GM23338 (cell line): ENCODE measurements around the gene CLPX. TPM values are rescaled to one million over a fixed set of nuclear protein-coding genes. Genes with fewer than 3 reads are reported as not detected.

ENCODE experiments used
- ATAC-seq: fragments of 200-7000 bp; cut with Tn5 transposase; 3 replicates; pipeline ENCODE4 v1.9.1; 2020
- DNase-seq: peaks from one replicate; pipeline ENCODE4 v3.0.0-alpha.2; 2015; ENCODE audit warnings: low spot score
- H2AFZ ChIP-seq: fragments of 200-600 bp; sonication (generic); 2 replicates; pipeline ENCODE4 v1.8.0; 2016; ENCODE audit warnings: antibody characterized with exemption, mild to moderate bottlenecking, moderate library complexity
- H3F3A ChIP-seq: fragments of 200-600 bp; sonication (generic); replicated peaks from 2 replicates; pipeline ENCODE4 v1.8.0; 2017; ENCODE audit warnings: antibody characterized with exemption, mixed run types, low read depth
- H3K27ac ChIP-seq: fragments of 200-600 bp; sonication (generic); 2 replicates; pipeline ENCODE4 v1.6.1; 2016; ENCODE audit warnings: low read depth
- H3K27me3 ChIP-seq: fragments of 200-600 bp; sonication (generic); 2 replicates; pipeline ENCODE4 v1.8.0; 2016; ENCODE audit warnings: mild to moderate bottlenecking, mixed run types, moderate library complexity; ENCODE audit not compliant: insufficient read depth
- H3K36me3 ChIP-seq: fragments of 200-600 bp; sonication (generic); 2 replicates; pipeline ENCODE4 v1.8.0; 2016; ENCODE audit warnings: mild to moderate bottlenecking; ENCODE audit not compliant: insufficient read depth
- H3K4me1 ChIP-seq: fragments of 200-600 bp; sonication (generic); 2 replicates; pipeline ENCODE4 v1.8.0; 2016; ENCODE audit warnings: mild to moderate bottlenecking, moderate library complexity; ENCODE audit not compliant: insufficient read depth
- H3K4me2 ChIP-seq: fragments of 200-600 bp; sonication (generic); 2 replicates; pipeline ENCODE4 v1.7.1; 2017; ENCODE audit warnings: mixed run types
- H3K4me3 ChIP-seq: fragments of 200-600 bp; sonication (generic); 2 replicates; pipeline ENCODE4 v1.6.1; 2016; ENCODE audit warnings: mixed run types
- H3K79me2 ChIP-seq: fragments of 200-600 bp; sonication (generic); replicated peaks from 2 replicates; pipeline ENCODE4 v1.8.0; 2017; ENCODE audit warnings: mild to moderate bottlenecking; ENCODE audit not compliant: insufficient read depth
- H3K9me2 ChIP-seq: fragments of 200-600 bp; sonication (generic); 2 replicates; pipeline ENCODE4 v1.8.0; 2017; ENCODE audit not compliant: insufficient read depth
- H4K20me1 ChIP-seq: fragments of 200-600 bp; sonication (generic); replicated peaks from 2 replicates; pipeline ENCODE4 v1.8.0; 2017; ENCODE audit warnings: mild to moderate bottlenecking; ENCODE audit not compliant: insufficient read depth
- H3K27ac Mint-ChIP-seq: 2 replicates; pipeline ENCODE4 v1.8.0; 2020; ENCODE audit warnings: inconsistent platforms, mild to moderate bottlenecking, moderate library complexity, mixed read lengths
- H3K27me3 Mint-ChIP-seq: 3 replicates; pipeline ENCODE4 v1.8.0; 2022; ENCODE audit warnings: low read depth, mild to moderate bottlenecking, moderate library complexity, mixed read lengths, inconsistent platforms; ENCODE audit not compliant: insufficient read depth, poor library complexity
- H3K36me3 Mint-ChIP-seq: 3 replicates; pipeline ENCODE4 v1.8.0; 2021; ENCODE audit warnings: low read depth, mild to moderate bottlenecking, inconsistent platforms, moderate library complexity, mixed read lengths
- H3K4me1 Mint-ChIP-seq: 3 replicates; pipeline ENCODE4 v1.8.0; 2020; ENCODE audit warnings: mild to moderate bottlenecking, inconsistent platforms, mixed read lengths
- H3K4me3 Mint-ChIP-seq: 3 replicates; pipeline ENCODE4 v1.8.0; 2021; ENCODE audit warnings: moderate library complexity, mild to moderate bottlenecking, inconsistent platforms, mixed read lengths
- H3K9me3 Mint-ChIP-seq: 3 replicates; pipeline ENCODE4 v1.8.0; 2020; ENCODE audit warnings: moderate library complexity, mild to moderate bottlenecking, inconsistent platforms, mixed read lengths
- CTCF ChIP-seq, 2 experiments: fragments of 200-600 bp in 1 of 2; sonication (generic) in 1 of 2; conservative IDR thresholded peaks; 2 replicates each; pipeline versions ENCODE4 v1.5.1 to v1.6.1; 2016 to 2017; ENCODE audit warnings: antibody characterized with exemption in 2 of 2, low read depth in 2 of 2, mild to moderate bottlenecking in 2 of 2, moderate library complexity in 1 of 2
- ETS1 ChIP-seq: IDR thresholded peaks from 2 replicates; pipeline ENCODE4 v1.6.1; 2016; ENCODE audit warnings: antibody characterized with exemption
- EZH2 ChIP-seq: fragments of 200-600 bp; sonication (generic); IDR thresholded peaks from one replicate; pipeline ENCODE4 v1.8.0; 2017; ENCODE audit warnings: antibody characterized with exemption, mild to moderate bottlenecking, low read depth; ENCODE audit not compliant: unreplicated experiment
- JUNB ChIP-seq: IDR thresholded peaks from one replicate; pipeline ENCODE4 v1.6.1; 2016; ENCODE audit warnings: antibody characterized with exemption; ENCODE audit not compliant: unreplicated experiment
- NANOG ChIP-seq: IDR thresholded peaks from 2 replicates; pipeline ENCODE4 v1.6.1; 2016; ENCODE audit warnings: antibody characterized with exemption, borderline replicate concordance
- POLR2AphosphoS5 ChIP-seq: IDR thresholded peaks from 2 replicates; pipeline ENCODE4 v1.6.1; 2016; ENCODE audit warnings: antibody characterized with exemption, low read depth
- STAT1 ChIP-seq: IDR thresholded peaks from one replicate; pipeline ENCODE4 v1.6.1; 2016; ENCODE audit warnings: antibody characterized with exemption; ENCODE audit not compliant: unreplicated experiment
- ZNF114 ChIP-seq: fragments of 250-450 bp; sonication (Bioruptor Pico); IDR thresholded peaks from 2 replicates; pipeline ENCODE4 v1.5.0; 2020; ENCODE audit warnings: mild to moderate bottlenecking, moderate library complexity
- polyA plus RNA-seq: library from polyadenylated mRNA; unstranded; fragments of >200 nt; fragmentation: Nextera tagmentation; extraction: Ambion mirVana; gene quantifications from 2 replicates; pipeline ENCODE4 v1.2.1, GENCODE V29; 2016
- total RNA-seq: library from RNA; depleted of rRNA; stranded (reverse); fragments of >200 nt; shearing (Covaris generic); gene quantifications from 2 replicates; pipeline ENCODE4 v1.2.3, GENCODE V29; 2014
- TF ChIP-seq, protein P1 (sequence below): IDR thresholded peaks from one replicate; pipeline ENCODE4 v1.6.1; 2018; ENCODE audit warnings: antibody characterized with exemption; ENCODE audit not compliant: unreplicated experiment

Gene CLPX
- total and polyA plus RNA-seq, 2 experiments from 2014 or later, result 18.9 to 40.6 TPM

DNA sequence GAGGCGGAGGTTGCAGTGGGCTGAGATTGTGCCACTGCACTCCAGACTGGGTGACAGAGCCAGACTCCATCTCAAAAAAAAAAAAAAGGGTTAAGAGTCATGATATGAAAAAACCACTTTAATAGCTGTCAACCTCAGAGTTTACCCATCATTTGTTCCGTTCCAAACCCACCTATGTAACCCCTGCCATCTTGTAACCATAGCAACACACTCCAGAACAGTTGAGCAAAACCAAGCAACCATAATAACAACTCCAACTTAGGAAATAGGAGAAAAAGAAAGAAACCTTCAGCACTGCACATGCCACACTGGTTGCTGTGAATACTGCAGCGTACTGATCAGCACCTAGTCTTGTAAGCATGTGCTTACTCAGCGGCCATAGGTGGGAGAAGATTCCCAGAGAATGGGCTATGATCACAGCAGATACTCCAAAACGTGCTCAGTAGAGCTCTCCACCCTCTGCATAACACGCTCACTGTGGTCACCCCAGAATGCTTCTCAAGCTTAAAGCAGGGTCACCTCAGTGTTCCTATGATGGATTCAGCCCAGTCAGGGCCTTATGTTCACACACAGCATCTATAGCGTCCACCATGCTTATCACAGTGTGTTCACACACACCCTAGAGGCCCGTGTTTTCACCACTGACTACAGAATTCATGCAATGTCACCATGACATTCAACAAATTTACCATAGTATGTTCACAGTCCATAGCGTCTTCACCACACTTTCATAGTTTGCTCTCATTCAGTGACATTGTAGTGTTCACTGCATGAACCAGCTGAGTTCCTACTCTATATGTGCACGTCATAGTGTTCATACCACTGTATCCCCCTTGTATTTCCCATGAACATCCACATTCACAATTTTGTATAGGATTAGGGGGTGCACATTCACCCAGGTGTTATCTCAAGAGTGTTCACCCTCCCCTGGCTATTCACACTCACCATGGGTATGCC, 32.7 kb upstream of the CLPX start (continued):
- TF ChIP-seq, protein P1, sequence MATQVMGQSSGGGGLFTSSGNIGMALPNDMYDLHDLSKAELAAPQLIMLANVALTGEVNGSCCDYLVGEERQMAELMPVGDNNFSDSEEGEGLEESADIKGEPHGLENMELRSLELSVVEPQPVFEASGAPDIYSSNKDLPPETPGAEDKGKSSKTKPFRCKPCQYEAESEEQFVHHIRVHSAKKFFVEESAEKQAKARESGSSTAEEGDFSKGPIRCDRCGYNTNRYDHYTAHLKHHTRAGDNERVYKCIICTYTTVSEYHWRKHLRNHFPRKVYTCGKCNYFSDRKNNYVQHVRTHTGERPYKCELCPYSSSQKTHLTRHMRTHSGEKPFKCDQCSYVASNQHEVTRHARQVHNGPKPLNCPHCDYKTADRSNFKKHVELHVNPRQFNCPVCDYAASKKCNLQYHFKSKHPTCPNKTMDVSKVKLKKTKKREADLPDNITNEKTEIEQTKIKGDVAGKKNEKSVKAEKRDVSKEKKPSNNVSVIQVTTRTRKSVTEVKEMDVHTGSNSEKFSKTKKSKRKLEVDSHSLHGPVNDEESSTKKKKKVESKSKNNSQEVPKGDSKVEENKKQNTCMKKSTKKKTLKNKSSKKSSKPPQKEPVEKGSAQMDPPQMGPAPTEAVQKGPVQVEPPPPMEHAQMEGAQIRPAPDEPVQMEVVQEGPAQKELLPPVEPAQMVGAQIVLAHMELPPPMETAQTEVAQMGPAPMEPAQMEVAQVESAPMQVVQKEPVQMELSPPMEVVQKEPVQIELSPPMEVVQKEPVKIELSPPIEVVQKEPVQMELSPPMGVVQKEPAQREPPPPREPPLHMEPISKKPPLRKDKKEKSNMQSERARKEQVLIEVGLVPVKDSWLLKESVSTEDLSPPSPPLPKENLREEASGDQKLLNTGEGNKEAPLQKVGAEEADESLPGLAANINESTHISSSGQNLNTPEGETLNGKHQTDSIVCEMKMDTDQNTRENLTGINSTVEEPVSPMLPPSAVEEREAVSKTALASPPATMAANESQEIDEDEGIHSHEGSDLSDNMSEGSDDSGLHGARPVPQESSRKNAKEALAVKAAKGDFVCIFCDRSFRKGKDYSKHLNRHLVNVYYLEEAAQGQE, result no peak
- TF ChIP-seq STAT1, result no peak
- no peak for TF ChIP-seq CTCF (conservative IDR thresholded peaks at IDR 0.05; ENCODE audit: low read depth in 2 of 2)
- TF ChIP-seq JUNB, result no peak
- no peak for TF ChIP-seq ZNF114 (CRISPR knock-in tag)
- no peak for TF ChIP-seq EZH2

DNA sequence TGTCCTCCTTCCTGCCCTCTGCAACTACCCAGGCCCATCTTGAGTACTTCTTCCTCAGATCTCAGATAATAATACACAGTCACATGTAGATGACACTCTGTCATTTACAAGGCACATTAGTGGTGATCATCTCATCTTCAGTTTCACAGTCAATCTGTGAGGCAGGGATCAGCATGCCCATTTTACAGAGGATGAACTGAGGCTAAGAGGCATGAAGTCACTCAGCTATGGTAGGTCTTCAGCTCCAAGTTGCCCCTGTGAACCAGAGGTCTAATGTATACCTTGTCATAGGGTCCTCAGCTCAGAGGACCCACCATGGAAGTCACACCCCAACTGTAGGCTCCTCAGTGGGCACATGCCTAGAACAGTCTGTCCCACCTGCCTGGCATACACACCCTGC, 30.4 kb upstream of the CLPX start:
- no peak overlapping the region for H3K27ac Mint-ChIP-seq
- H3K27ac ChIP-seq, result no peak overlapping the region
- peaks cover 3% of the 10 kb centered on the region for H3K27me3 Mint-ChIP-seq
- H3K27me3 ChIP-seq, result no peaks in the 10 kb centered on the region
- no peaks in the 10 kb centered on the region for H4K20me1 ChIP-seq
- ATAC-seq (no peak), DNase-seq (no peak)
- H2AFZ ChIP-seq, result no peak overlapping the region
- peaks cover 5% of the 10 kb centered on the region; the same call in 1 of the 2 replicates for H3K9me2 ChIP-seq
- no peaks in the 10 kb centered on the region for H3K36me3 ChIP-seq
- H3K4me1 Mint-ChIP-seq, result peaks cover 12% of the 10 kb centered on the region
- no peaks in the 10 kb centered on the region for H3K9me3 Mint-ChIP-seq
- H3K79me2 ChIP-seq, result no peaks in the 10 kb centered on the region
- H3K4me2 ChIP-seq, result no peak overlapping the region
- no peak overlapping the region for H3K4me3 ChIP-seq
- TF ChIP-seq CTCF (conservative IDR thresholded peaks at IDR 0.05; ENCODE audit: low read depth in 2 of 2) (no peak), NANOG (no peak), ZNF114 (CRISPR knock-in tag) (no peak), POLR2AphosphoS5 (no peak), ETS1 (no peak), STAT1 (no peak)
- no peaks in the 10 kb centered on the region for H3K4me1 ChIP-seq
- no peak overlapping the region for H3K4me3 Mint-ChIP-seq
- no peaks in the 10 kb centered on the region for H3F3A ChIP-seq
- no peaks in the 10 kb centered on the region; the same call in 2 of the 3 replicates for H3K36me3 Mint-ChIP-seq
